Measurements from ENCODE around the gene SEC22A.

Gene SEC22A

GRCh38 chr3:123159926-123160635 lies 41.7 kb upstream of the SEC22A start:
- H3K27me3 ChIP-seq (ENCODE audit: control insufficient read depth, insufficient read depth, low read length), result no peaks in the 10 kb centered on the region
- peaks cover 18% of the 10 kb centered on the region for H3K36me3 ChIP-seq (ENCODE audit: control insufficient read depth, insufficient read depth, low read length)
- peaks cover 36% of the 10 kb centered on the region for H3K4me1 ChIP-seq (ENCODE audit: control insufficient read depth, insufficient read depth, low read length)
- no peak overlapping the region for H3K4me3 ChIP-seq (ENCODE audit: low read length)
- no peak overlapping the region for H3K9ac ChIP-seq (ENCODE audit: low read length)
- no peaks in the 10 kb centered on the region for H3K9me3 ChIP-seq (ENCODE audit: control insufficient read depth, low read length)

DNA sequence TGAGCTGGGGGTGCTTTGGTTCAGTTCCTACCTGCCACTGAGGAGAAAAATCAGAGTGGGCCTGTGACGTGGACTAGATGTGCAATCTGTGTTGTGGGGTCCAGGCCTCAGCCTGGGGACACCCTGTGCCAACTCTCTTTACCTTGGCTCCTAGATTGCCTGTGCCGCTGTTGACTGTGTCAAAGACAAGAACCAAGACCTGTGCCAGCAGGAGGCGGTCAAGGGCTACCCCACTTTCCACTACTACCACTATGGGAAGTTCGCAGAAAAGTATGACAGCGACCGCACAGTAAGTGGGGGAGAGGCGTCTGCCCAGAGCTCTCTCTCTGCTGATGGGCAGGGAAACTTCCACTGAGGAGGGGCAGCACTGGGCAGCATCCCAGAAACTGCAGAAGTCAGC lies 40.6 kb upstream of the SEC22A start:
- H3K4me1 ChIP-seq (ENCODE audit: control insufficient read depth, insufficient read depth, low read length), result peaks cover 25% of the 10 kb centered on the region

GRCh38 chr3:123163141-123163540 lies 38.6 kb upstream of the SEC22A start:
- no peaks in the 10 kb centered on the region for H3K27me3 ChIP-seq (ENCODE audit: control insufficient read depth, insufficient read depth, low read length)
- H3K36me3 ChIP-seq (ENCODE audit: control insufficient read depth, insufficient read depth, low read length), result peaks cover 18% of the 10 kb centered on the region
- H3K9ac ChIP-seq (ENCODE audit: low read length), result no peak overlapping the region
- H3K4me1 ChIP-seq (ENCODE audit: control insufficient read depth, insufficient read depth, low read length), result peaks cover 5% of the 10 kb centered on the region
- no peaks in the 10 kb centered on the region for H3K9me3 ChIP-seq (ENCODE audit: control insufficient read depth, low read length)
- no peak overlapping the region for H3K4me3 ChIP-seq (ENCODE audit: low read length)

More for the DNA sequence above, 40.6 kb upstream of the SEC22A start:
- Histone ChIP-seq H3K27me3 (ENCODE audit: control insufficient read depth, insufficient read depth, low read length) (no peaks in the 10 kb centered on the region), H3K9ac (ENCODE audit: low read length) (no peak overlapping the region), H3K4me3 (ENCODE audit: low read length) (no peak overlapping the region), H3K9me3 (ENCODE audit: control insufficient read depth, low read length) (no peaks in the 10 kb centered on the region), H3K36me3 (ENCODE audit: control insufficient read depth, insufficient read depth, low read length) (peaks cover 18% of the 10 kb centered on the region)

- H3K9ac ChIP-seq (ENCODE audit: low read length), result no peak overlapping the region
- H3K27me3 ChIP-seq (ENCODE audit: control insufficient read depth, insufficient read depth, low read length), result no peaks in the 10 kb centered on the region
- no peaks in the 10 kb centered on the region for H3K9me3 ChIP-seq (ENCODE audit: control insufficient read depth, low read length)
- H3K36me3 ChIP-seq (ENCODE audit: control insufficient read depth, insufficient read depth, low read length), result peaks cover 15% of the 10 kb centered on the region
- no peak overlapping the region for H3K4me3 ChIP-seq (ENCODE audit: low read length)
- peaks cover 9% of the 10 kb centered on the region for H3K4me1 ChIP-seq (ENCODE audit: control insufficient read depth, insufficient read depth, low read length)
Measured at GRCh38 chr3:123165163-123165562, 36.6 kb upstream of the SEC22A start.

DNA sequence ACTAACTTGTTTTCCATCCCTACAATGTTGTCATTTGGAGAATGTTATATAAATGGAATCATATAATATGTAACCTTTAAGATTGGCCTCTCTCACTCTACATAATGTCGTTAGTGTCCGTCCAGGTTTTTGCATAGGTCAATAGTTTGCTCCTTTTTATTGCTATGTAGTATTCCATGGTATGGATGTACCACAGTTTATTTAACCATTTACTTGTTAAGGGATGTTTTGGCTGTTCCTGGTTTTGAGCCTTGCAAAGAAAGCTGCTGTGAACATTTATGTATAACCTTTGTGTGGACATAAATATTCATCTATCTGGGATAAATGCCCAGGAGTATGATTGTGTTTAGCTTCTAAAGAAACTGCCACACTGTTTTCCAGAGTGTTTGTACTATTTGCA lies 34.1 kb upstream of the SEC22A start:
- Histone ChIP-seq H3K9me3 (ENCODE audit: control insufficient read depth, low read length) (no peaks in the 10 kb centered on the region), H3K36me3 (ENCODE audit: control insufficient read depth, insufficient read depth, low read length) (peaks cover 9% of the 10 kb centered on the region), H3K4me1 (ENCODE audit: control insufficient read depth, insufficient read depth, low read length) (peaks cover 9% of the 10 kb centered on the region), H3K4me3 (ENCODE audit: low read length) (no peak overlapping the region), H3K27me3 (ENCODE audit: control insufficient read depth, insufficient read depth, low read length) (no peaks in the 10 kb centered on the region), H3K9ac (ENCODE audit: low read length) (no peak overlapping the region)

GRCh38 chr3:123168122-123168521 lies 33.6 kb upstream of the SEC22A start:
- Histone ChIP-seq H3K36me3 (ENCODE audit: control insufficient read depth, insufficient read depth, low read length) (peaks cover 9% of the 10 kb centered on the region), H3K4me1 (ENCODE audit: control insufficient read depth, insufficient read depth, low read length) (peaks cover 9% of the 10 kb centered on the region), H3K27me3 (ENCODE audit: control insufficient read depth, insufficient read depth, low read length) (no peaks in the 10 kb centered on the region), H3K4me3 (ENCODE audit: low read length) (no peak overlapping the region), H3K9me3 (ENCODE audit: control insufficient read depth, low read length) (no peaks in the 10 kb centered on the region), H3K9ac (ENCODE audit: low read length) (no peak overlapping the region)

GRCh38 chr3:123168605-123169004 lies 33.1 kb upstream of the SEC22A start:
- no peaks in the 10 kb centered on the region for H3K27me3 ChIP-seq (ENCODE audit: control insufficient read depth, insufficient read depth, low read length)
- H3K9ac ChIP-seq (ENCODE audit: low read length), result no peak overlapping the region
- no peak overlapping the region for H3K4me3 ChIP-seq (ENCODE audit: low read length)
- H3K36me3 ChIP-seq (ENCODE audit: control insufficient read depth, insufficient read depth, low read length), result peaks cover 9% of the 10 kb centered on the region
- H3K9me3 ChIP-seq (ENCODE audit: control insufficient read depth, low read length), result no peaks in the 10 kb centered on the region
- H3K4me1 ChIP-seq (ENCODE audit: control insufficient read depth, insufficient read depth, low read length), result peaks cover 9% of the 10 kb centered on the region

DNA sequence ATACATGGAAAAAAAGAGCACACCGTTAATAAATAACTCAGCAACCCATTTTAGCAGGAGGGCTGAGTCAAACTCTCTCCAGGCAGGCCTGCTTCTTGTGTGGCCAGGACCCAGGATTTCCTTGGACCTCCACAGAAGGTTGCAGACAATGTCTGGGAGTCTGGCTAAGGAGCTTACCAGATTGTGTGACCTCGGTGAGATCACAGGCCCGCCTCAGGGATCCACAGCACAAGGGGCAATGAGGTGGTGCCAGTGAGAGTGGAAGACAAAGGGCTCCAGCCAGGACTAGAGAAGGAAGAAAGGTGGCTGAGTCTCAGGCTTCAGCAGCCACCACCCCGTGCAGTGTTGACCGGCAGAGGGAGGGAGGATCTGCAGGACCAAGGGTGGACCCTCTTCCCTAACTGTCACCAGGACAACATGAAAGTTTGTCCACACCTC lies 32.2 kb upstream of the SEC22A start:
- no peaks in the 10 kb centered on the region for H3K9me3 ChIP-seq (ENCODE audit: control insufficient read depth, low read length)
- H3K9ac ChIP-seq (ENCODE audit: low read length), result no peak overlapping the region
- H3K4me1 ChIP-seq (ENCODE audit: control insufficient read depth, insufficient read depth, low read length), result peaks cover 9% of the 10 kb centered on the region

DNA sequence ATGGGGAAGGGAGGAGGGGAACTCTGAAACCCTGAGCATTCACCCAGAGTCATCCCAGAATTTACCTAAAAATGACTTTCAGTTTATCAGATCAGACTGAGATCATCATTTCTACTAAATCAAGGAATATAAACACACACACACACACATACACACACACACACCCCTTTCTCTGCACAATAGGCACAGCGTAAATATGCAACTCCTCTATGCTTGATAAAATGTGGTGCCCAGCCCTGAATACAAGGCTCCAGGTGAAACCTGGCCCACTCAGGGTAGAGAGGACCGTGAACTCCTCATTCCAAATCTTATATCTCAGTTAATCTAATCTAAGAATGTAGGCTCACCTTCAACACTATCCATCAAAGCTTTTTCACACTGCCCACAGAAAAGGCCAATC lies 31.8 kb upstream of the SEC22A start:
- no peaks in the 10 kb centered on the region for H3K36me3 ChIP-seq (ENCODE audit: control insufficient read depth, insufficient read depth, low read length)
- no peaks in the 10 kb centered on the region for H3K9me3 ChIP-seq (ENCODE audit: control insufficient read depth, low read length)
- peaks cover 9% of the 10 kb centered on the region for H3K4me1 ChIP-seq (ENCODE audit: control insufficient read depth, insufficient read depth, low read length)
- no peaks in the 10 kb centered on the region for H3K27me3 ChIP-seq (ENCODE audit: control insufficient read depth, insufficient read depth, low read length)
- H3K9ac ChIP-seq (ENCODE audit: low read length), result no peak overlapping the region
- no peak overlapping the region for H3K4me3 ChIP-seq (ENCODE audit: low read length)

More for the DNA sequence above, 32.2 kb upstream of the SEC22A start:
- peaks cover 4% of the 10 kb centered on the region for H3K36me3 ChIP-seq (ENCODE audit: control insufficient read depth, insufficient read depth, low read length)
- no peaks in the 10 kb centered on the region for H3K27me3 ChIP-seq (ENCODE audit: control insufficient read depth, insufficient read depth, low read length)
- no peak overlapping the region for H3K4me3 ChIP-seq (ENCODE audit: low read length)

DNA sequence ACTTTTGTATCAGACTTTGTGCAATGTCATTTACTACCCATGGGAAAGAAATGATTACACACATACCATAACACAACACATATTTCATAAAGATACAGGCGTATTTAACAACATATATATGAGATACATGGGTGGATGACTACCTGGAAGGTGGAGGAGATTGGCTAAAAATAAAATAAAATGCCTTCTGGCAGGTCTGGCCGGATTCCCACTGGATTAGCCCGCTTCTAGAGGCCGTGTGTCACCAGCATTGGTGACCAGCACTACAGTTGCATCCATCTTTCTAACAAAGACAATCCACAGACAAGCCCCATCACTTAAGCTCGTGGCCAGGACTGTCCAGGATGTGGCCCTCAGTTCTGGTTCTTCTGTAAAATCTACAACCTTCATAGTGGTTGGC lies 21.0 kb upstream of the SEC22A start:
- Histone ChIP-seq H3K4me3 (ENCODE audit: low read length) (no peak overlapping the region), H3K9me3 (ENCODE audit: control insufficient read depth, low read length) (no peaks in the 10 kb centered on the region), H3K36me3 (ENCODE audit: control insufficient read depth, insufficient read depth, low read length) (no peaks in the 10 kb centered on the region), H3K27me3 (ENCODE audit: control insufficient read depth, insufficient read depth, low read length) (no peaks in the 10 kb centered on the region), H3K4me1 (ENCODE audit: control insufficient read depth, insufficient read depth, low read length) (no peaks in the 10 kb centered on the region), H3K9ac (ENCODE audit: low read length) (no peak overlapping the region)

DNA sequence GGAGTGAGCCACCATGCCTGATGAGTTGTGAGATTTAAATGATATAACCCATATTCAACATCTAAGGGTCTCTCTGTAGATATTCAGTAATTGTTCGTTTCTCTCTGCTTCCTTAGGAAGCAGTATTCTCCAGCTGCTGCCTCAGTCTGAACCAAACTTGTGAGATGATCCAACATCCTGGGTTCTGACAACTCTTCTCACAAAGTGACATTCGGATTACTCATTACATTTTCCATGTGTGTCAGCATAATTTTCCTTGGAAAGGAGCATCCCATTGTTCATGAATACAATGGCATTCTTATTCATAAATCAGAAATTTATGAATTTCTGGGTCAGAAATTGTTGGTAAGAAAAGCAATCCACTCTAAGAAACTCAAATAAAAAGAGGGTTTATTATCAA lies 15.0 kb upstream of the SEC22A start:
- H3K4me1 ChIP-seq (ENCODE audit: control insufficient read depth, insufficient read depth, low read length), result no peaks in the 10 kb centered on the region
- H3K4me3 ChIP-seq (ENCODE audit: low read length), result no peak overlapping the region
- no peaks in the 10 kb centered on the region for H3K9me3 ChIP-seq (ENCODE audit: control insufficient read depth, low read length)
- H3K9ac ChIP-seq (ENCODE audit: low read length), result no peak overlapping the region
- H3K27me3 ChIP-seq (ENCODE audit: control insufficient read depth, insufficient read depth, low read length), result no peaks in the 10 kb centered on the region
- H3K36me3 ChIP-seq (ENCODE audit: control insufficient read depth, insufficient read depth, low read length), result no peaks in the 10 kb centered on the region

DNA sequence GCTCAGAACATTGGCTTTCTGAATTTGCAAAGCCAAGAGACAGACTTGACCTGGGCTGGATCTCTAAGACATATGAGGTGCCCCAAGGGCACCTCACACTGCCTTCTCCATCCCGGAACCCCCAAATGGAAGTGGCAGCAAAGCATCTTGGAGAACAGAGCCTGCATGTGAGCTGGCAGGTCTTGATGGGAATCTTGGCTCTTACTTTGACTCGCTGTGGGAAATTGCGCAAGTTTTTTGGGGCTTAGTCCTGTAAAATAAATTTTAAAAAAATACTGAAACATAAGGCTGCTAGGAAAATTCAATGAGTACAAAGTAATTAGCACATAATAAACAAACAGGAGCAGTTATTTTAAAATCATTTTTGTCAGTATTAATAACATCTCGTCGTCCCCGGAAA lies 13.7 kb upstream of the SEC22A start:
- H3K9me3 ChIP-seq (ENCODE audit: control insufficient read depth, low read length), result no peaks in the 10 kb centered on the region

More for the DNA sequence above, 13.7 kb upstream of the SEC22A start:
- H3K4me1 ChIP-seq (ENCODE audit: control insufficient read depth, insufficient read depth, low read length), result no peaks in the 10 kb centered on the region
- H3K36me3 ChIP-seq (ENCODE audit: control insufficient read depth, insufficient read depth, low read length), result no peaks in the 10 kb centered on the region
- no peaks in the 10 kb centered on the region for H3K27me3 ChIP-seq (ENCODE audit: control insufficient read depth, insufficient read depth, low read length)
- no peak overlapping the region for H3K4me3 ChIP-seq (ENCODE audit: low read length)
- H3K9ac ChIP-seq (ENCODE audit: low read length), result no peak overlapping the region

All from mucosa of stomach (tissue), 1 donor.